Stimulated activated CD8-positive, alpha-beta memory T cell treated with anti-CD3 and anti-CD28 coated beads, Interleukin-15, amount 100 ng/mL, for 24 hours (primary cell): ENCODE results near the gene COL23A1.

Experiments
- DNase-seq: peaks from one replicate; pipeline ENCODE4 v3.0.0-alpha.2; 2020; ENCODE audit warnings: low read depth

COL23A1 gene

DNA sequence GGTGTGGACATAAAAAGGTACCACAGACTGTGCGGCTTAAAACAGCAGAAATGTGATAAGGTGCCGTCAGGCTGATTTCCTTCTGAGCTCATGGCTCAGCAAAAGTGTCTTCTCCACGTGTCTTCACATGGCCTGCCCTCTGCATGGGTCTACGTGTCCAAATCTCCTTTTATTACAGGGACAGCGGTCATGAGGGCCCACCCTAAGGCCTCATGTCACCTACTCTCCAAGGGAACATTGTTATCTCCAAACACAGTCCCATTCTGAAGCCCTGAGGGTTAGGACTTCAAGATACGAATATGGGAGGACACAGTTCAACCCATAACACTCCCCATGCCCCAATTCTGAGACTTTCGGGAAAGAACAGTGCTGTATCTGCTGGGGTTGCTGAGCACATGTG lies 35.2 kb downstream of the COL23A1 start:
- DNase-seq, result no peak

DNA sequence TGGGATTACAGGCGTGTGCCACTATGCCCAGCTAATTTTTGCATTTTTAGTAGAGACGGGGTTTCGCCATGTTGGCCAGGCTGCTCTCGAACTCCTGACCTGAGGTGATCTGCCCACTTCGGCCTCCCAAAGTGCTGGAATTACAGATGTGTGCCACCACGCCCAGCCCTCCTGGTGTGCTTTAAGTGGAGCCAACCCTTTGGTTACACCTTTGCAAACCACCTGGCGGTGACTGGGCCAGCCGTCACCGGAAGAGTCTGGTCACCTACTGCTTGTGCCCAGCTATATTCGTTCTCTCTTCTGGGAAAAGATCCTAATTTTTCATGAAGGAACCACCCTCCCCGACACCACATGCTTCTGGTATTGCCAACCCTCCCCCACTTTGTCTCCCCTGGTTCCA lies 35.9 kb downstream of the COL23A1 start:
- DNase-seq, result no peak

DNA sequence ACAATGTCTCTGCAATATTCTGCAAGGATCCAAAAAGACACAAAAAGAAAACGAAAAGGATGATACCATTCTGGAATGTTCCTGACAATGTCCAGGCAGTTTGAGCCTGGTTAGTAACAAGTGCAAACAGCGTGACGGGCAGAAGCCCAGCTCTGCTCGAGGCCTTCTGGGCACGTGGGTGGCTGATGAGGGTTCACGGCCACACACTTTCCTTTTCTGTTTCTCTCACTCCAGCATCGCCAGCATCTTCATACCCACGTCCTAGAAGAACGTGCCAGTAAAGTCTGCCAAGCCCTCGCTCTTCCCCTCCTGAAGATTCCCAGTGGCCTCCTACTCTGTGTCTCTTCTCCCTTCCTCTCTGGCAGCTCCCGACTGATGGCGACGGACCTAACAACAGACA lies 36.7 kb downstream of the COL23A1 start:
- DNase-seq, result no peak

DNA sequence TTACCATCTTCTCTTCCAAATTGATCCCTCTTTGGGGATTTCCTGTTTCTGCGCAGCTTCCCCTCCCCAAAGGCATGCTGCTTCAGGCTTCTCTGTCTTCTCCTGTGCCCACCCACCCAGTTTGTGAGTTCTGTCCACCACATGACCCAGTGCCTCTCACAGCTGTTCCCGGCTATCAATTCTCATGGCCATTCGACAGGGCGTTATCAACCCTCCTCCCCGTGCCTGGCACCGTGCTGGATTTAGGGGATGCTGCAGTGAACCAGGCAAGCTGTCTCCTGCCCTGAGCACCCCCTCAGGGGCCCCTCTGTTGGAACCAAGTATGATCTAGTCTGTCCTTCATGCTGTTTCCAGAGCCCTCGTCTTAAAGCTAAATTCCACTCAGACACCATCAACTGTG lies 38.7 kb downstream of the COL23A1 start:
- DNase-seq, result no peak

DNA sequence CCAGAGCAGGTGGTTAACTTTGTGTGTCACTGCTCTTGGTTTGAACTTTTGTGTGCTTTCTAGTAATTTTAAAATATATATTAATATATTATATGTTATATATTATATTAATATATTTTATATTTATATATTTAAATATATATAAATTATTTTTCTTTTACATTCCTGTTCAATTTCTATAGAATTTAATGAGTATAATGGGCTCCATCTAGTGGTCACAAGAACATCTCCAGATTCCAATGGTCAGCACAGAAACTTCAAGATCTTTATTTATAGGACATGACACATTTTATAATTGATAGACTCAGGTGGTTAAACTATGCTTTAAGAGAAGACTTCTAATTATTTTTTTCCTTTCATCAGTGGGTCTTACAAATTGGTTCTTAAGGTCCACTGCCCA lies 39.1 kb downstream of the COL23A1 start:
- DNase-seq, result no peak

DNA sequence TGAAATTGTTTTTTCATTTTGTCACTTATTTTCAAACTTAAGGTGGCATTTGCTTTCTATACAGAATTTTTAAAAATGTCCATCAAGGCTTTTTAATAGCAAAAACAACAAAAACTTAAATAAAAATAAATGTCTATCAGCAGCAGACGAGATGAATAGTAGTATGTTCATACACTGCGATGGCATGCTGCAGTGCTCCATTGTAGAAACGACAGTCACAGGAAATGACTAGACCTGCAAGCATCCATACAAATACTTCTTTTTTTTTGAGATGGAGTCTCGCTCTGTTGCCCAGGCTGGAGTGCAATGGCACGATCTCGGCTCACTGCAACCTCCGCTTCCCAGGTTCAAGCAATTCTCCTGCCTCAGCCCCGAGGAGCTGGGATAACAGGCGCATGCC lies 41.4 kb downstream of the COL23A1 start:
- DNase-seq, result no peak

DNA sequence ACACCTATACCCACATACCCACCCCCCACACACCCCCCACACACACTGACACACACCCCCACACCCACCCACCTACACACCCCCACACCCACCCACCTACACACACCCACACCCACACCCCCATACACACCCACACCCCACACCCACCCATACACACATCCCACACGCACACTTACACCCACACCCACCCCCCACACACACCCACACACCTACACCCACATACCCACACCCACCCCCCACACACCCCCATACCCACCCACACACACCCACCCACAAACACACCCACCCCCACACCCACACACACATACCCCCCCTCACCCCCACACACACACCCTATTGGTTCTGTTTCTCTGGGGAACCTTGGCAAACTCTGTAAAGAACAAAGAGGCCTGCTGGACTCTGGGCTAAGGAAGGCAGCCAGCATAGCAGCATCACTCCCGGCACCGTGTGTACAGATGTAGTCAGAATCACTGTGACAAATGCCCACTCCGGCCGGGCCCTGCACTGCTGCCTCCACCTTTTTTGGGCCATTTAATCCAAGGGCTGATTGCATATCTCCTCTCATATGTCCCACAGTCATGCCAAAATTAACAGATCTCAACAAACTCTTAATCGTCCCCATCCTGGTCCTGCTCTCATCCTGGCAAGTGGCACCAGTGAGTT lies 42.3 kb downstream of the COL23A1 start:
- DNase-seq, result no peak

DNA sequence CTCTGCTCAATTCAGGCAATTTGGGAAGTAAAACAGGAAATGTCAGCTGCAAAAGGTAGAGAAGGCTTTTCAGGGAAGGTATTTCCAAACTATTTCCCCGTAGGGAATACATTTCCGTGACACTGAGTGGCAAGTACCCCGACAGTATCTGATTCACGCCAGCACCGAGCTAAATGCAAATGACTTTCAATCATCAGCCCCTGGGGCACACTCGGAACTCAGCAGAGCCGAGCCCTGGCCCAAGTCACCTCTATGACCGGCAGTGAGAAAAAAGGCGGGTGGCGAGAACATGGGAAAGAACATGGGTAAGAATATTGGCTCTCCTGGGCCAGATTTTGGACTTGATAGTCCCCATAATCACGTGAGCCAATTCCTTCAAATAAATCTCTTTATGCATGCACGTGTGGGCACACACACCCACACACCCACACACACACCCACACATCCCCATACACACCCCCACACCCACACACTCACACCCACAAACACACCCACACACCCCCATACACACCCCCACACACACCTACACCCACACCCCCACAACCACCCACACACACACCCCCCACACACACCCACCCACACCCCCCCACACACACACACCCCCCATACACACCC lies 43.0 kb downstream of the COL23A1 start:
- no peak for DNase-seq

DNA sequence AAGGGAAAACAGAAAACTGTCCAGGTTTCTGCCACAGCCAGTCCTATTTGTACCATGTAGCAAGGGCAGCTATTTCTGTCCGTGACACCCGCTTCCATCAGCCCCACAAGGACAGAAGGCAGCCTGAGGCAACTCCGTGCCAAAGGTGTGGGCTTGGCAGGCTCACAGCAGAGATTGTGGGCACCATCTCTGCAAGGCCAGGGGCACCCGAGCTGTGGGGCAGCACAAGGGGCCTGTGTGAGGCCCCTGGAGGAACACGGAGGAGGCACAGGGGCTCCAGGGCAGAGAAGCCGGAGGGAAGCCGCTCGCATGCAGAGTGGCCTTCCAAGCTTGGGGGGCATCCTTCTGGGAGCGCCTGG lies 43.5 kb downstream of the COL23A1 start:
- no peak for DNase-seq

DNA sequence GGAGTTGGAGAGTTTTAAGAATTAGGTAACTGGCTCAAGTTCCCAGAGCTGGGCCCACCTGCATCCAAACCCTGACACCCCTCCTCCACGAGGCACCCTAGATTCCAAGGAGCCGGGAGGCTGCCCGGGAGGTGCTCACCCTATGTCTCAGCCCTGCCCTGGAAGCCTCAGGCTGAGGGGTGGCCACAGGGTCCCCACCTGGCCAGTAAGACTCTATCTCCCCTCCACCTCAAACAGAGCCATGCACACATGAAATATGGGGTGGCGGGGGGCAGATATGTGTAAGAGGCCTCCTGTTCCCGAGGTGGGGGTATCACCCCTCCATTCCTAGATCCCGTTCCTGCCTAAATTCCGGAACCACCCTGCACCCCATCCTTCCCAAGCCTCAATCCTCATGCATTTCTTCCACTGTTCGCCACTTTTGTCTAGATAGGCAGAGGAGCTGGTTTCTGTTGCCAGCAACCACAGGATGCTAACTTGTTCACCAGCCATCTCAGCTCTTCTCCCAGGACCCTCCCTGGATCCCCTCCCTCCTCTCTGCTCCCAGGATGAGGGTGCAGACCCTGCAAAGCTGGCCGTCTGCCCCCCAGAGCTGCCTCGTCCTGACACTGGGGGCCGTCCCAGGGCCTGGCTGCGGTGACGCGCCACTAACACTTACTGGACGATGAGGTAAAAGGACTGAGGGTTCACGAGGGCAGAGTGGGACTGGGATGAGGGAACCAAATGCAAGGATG lies 44.1 kb downstream of the COL23A1 start:
- DNase-seq, result no peak

DNA sequence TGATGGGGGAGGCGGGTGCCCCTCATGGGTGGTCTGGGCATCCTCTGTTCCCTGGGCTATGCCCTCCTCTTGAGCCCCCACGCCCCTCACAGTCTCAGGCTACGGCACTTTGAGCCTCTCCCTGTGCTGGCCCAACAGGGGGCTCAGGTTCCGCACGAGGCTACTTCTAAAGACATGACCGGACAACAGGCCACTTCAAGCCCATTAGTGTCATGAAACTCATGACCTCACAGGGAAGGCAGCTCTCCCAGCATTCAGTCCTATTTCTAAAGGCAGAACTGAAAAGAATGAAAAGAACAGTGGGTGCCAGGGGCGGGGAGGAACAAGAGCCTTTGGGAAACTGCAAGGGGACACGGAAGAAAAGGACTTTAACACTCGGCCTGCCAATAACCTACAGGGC lies 45.0 kb downstream of the COL23A1 start:
- DNase-seq, result no peak

DNA sequence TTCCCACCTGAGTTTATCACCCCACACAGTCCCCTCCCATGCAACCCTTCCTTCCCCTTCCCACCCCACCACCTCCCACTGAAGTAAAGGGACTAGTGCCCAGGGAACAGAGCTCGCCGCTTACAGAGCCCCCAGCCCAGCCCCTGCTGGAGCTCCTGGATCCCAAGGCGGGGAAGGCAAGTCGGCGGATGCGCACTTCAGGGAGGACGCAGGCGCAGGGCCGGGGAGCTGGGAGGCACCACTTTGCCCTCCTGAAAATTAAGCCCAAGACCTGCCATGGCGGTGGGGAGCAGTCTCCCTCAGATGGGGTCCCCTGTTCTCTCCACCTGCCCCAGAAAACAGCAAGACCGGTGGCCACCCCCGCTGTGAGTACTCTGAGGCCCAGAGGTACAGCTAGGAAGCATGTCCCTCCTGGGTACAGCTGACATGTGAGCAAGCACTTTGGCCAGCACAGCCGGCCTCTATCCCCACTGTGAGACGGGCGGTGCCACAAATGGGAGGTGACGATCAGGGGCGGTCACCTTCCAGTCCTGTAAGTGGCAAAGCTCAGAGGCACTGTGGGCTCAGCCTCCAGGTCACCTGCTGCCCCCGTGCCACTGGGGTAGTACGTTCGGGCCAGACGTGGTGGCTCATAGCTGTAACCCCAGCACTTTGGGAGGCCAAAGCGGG lies 45.9 kb downstream of the COL23A1 start:
- no peak for DNase-seq

DNA sequence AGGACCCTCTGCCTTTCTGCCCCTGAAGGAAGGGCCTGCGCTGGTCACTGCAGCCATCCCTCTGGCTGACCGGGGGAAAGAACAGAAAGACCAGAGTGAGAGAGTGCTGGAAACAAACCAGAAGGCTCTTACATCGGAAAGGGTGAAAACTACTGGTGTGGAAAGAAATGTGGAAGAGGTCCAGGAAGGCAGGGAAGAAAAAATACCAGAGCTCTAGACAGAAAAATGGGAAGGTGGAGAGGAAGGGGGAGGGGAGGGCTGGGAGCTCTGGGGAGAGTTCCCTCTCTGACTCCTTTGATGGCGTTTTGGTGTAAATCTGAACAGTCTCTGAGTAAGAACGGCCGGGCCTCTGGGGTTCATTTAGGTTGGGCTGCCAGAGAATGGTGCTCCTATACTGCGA lies 47.7 kb downstream of the COL23A1 start:
- DNase-seq, result no peak

DNA sequence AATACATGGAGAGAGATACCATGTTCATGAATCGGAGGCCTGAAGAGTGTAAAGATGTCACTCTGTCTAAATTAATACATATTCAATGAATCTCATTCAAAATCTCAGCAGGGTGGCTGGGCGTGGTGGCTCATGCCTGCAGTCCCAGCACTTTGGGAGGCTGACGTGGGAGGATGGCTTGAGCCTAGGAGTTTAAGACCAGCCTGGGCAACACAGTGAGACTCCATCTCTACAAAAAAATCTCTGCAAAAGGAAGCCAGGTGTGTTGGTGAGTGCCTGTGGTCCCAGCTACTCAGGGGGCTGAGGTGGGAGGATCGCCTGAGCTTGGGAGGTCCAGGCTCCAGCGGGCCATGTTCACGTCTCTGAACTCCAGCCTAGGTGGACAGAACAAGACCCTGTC lies 49.7 kb downstream of the COL23A1 start:
- no peak for DNase-seq

DNA sequence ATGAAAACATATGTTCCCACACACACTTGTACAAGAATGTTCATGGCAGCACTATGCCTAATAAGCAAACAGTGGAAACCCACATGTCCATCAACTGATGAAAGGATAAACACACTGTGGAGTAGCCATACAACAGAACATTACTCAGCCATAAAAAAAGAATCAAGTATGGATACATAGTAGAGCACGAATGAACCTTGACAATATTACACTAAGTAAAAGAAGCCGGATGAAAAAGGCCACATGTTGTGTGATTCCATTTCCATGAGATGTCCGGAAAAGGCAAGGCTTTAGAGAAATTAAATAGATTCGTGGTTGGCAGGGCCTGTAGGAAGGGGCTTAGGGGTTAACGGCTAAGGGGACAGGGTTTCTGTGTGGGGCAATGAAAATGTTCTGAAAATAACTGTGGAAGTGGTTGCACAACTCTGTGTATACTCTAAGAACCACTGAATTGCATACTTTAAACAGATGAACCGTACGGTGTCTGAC lies 51.4 kb downstream of the COL23A1 start:
- DNase-seq, result no peak

DNA sequence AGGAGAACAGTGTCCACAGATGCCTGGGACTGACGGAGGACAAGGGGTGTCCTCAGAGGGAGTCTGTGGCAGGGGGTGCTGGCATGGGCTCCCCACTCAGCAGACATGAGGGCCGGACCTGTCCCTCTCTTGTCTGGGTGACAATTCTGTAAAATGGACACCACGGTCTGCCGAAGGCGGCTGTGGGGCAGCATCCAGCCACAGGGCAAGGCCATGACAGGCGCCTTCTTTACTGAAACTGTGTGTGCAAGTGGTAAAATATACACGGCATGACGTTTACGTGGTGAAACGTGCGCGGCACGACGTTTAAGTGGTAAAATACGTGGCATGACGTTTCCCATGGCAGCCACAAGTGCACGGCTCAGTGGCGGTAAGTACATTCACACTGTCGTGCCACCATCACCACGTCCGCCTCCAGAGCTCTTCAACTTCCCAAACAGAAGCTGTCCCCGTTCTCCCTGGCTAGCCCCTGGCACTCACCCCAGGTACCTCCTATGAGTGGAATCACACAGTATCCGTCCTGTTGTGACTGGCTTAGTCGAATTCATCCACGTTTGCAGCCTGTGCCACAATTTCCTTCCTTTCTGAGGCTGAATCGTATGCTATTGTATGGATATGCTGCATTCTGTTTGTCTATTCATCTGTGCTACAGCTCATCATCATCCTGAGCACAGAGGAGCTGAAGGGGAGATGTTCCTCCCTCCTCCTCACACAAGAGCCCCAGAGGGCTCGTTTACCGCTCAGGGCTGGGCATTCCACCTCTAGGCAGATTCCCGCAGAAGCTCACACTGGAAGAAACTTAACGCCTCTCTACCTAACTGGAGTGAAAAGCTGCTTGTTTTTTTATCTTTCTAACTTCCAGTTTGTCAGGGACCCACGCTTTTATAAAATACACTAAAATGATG lies 52.5 kb downstream of the COL23A1 start:
- DNase-seq, result no peak

DNA sequence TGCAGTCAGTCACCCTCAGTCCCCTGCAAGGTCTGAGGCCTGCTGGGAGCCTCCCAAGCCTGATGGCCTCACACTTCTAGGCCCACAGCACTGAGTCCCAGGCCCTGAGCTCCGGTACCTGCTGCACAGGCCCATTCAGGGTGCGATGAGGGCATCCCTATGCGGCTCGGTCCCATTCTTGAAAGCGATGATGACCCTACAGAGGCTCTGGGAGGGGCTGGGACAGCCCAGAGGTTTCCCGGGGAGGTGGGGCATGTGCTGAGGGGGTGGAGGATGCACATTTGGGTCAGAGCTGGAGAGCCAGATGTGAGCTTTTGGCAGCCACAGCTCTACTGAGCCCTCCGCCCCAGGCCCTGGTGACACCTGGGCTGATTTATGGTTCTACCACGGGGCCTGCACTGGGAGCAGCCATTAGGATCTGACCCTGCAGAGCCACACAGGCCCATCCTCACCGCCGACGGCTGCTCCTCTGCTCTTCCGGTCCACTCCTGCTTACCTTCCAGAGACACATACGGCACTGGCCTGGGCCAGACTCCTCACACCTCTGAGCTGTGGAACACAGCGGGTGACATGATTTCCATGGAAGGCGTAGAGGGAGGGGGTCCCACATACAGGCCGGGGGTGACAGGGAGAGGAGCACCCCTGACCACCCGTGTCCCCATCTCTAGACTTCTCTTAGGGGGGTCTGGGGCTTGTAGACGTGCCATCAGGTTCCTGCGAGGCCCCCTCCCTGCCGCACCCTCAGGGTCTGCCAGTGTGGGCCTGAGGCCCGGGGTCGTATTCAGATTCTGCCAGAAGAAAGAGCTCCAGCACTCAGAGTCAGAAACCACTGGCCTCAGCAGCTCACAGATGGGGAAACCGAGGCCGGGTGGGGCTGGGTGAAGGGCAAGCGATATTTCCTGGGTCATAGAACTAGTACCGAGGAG lies 53.4 kb downstream of the COL23A1 start:
- no peak for DNase-seq

DNA sequence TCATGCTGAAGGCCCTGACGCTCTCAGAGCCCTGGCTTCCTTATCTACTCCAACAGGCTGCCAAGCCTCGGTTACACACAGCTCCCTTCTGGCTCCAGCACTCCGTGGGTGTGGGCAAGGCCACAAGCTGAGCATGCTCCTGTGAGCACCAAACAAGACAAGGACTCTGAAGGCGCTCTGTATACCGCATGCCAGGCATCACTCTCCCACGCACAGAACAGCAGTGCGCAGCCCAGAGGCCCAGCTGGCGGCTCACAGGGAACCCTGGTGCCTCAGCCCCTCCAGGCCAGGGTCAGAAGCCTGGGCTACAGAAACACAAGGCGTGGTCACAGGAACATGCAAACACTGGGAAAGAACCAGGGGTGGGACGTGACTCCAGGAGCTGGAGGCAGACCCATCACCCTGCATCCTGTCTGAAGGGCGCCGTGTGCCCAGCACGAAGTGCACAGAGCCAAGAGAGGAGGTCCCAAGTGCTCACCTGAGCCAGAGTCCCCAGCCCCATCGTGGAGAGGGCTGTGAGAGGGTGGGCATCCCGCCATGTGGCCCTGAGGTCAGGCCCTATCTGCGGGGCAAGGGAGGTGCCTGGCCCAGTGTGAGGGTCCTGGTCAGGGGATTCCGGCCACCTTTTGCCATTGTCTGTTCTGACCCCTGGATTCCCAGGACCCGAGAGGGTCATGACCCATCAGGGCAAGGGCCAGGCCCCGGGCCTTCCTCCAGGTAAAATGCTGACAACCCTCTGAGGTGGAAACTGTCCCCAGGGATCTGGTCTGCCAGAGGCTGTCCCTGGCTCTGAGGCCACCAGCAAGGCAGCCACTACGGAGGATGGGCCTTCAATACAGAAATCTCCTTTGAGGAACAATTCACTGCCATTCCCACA lies 54.7 kb downstream of the COL23A1 start:
- no peak for DNase-seq

DNA sequence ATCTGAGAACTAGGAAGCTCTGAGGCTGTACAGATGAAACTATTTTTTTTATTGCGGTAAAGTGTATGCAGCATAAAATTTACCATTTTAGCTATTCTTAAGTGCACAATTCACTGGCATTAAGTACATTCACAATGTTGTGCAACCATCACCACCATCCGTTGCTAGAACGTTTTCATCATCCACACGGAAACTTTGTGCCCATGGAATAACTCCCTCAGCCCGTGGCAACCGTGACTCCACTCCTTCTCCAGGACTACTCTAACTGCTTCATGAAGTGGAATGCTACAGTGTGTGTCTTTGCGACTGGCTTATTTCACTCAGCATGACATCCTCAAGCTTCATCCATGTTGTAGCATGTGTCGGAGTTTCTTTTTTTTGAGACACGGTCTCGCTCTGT lies 57.1 kb downstream of the COL23A1 start:
- no peak for DNase-seq

DNA sequence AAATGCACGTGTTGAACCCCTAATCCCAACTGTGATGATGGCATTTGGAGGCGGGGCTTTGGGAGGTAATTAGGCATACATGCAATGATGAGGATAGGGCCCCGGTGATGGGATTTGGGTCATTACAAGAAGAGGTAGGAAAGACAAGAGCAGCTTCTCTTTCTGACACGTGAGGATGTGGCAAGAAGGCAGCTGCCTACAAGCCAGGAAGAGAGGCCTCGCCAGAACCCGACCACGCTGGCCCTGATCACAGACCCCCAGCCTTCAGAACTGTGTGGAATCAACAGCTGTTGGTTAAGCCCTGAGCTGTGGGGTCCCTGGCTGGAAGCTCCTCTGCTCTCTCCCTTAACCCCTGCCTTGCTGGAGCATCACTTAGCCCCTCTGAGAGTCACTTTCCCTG lies 57.5 kb downstream of the COL23A1 start:
- no peak for DNase-seq
